Nephron progenitor cell (in vitro differentiated cells): ENCODE results near the gene GSC.

Source experiments
- DNase-seq: peaks from one replicate; pipeline ENCODE4 v3.0.0; 2021
- H3K27ac Mint-ChIP-seq: 2 replicates; pipeline ENCODE4 v1.8.0; 2021; ENCODE audit warnings: mild to moderate bottlenecking, moderate library complexity, mixed read lengths
- H3K27me3 Mint-ChIP-seq: 2 replicates; pipeline ENCODE4 v1.8.0; 2021; ENCODE audit warnings: mild to moderate bottlenecking, low read depth, mixed read lengths; ENCODE audit not compliant: poor library complexity
- H3K36me3 Mint-ChIP-seq: 2 replicates; pipeline ENCODE4 v1.8.0; 2021; ENCODE audit warnings: low read depth, mixed read lengths
- H3K4me1 Mint-ChIP-seq: 2 replicates; pipeline ENCODE4 v1.8.0; 2021; ENCODE audit warnings: mixed read lengths
- H3K4me3 Mint-ChIP-seq: 2 replicates; pipeline ENCODE4 v1.8.0; 2021; ENCODE audit warnings: mild to moderate bottlenecking, moderate library complexity, mixed read lengths
- H3K9me3 Mint-ChIP-seq: 2 replicates; pipeline ENCODE4 v1.8.0; 2021; ENCODE audit warnings: mild to moderate bottlenecking, moderate library complexity, mixed read lengths
- CTCF ChIP-seq: fragments of 200-600 bp; sonication (generic); IDR thresholded peaks from 2 replicates; pipeline ENCODE4 v1.5.0; 2021; ENCODE audit warnings: antibody characterized with exemption

GSC gene

GRCh38 chr14:94752591-94753436, 17.1 kb downstream of the GSC start:
- no peak for DNase-seq
- H3K27me3 Mint-ChIP-seq, result peaks cover 25% of the 10 kb centered on the region
- no peak overlapping the region for H3K4me3 Mint-ChIP-seq
- no peak for TF ChIP-seq CTCF
- no peaks in the 10 kb centered on the region for H3K9me3 Mint-ChIP-seq
- H3K4me1 Mint-ChIP-seq, result peaks cover 41% of the 10 kb centered on the region
- no peaks in the 10 kb centered on the region for H3K36me3 Mint-ChIP-seq
- no peak overlapping the region for H3K27ac Mint-ChIP-seq

GRCh38 chr14:94751956-94752355, 18.0 kb downstream of the GSC start:
- TF ChIP-seq CTCF, result no peak
- no peaks in the 10 kb centered on the region for H3K36me3 Mint-ChIP-seq
- H3K4me3 Mint-ChIP-seq, result no peak overlapping the region
- DNase-seq, result no peak
- H3K9me3 Mint-ChIP-seq, result no peaks in the 10 kb centered on the region
- H3K27ac Mint-ChIP-seq, result no peak overlapping the region
- peaks cover 41% of the 10 kb centered on the region for H3K4me1 Mint-ChIP-seq
- H3K27me3 Mint-ChIP-seq, result peaks cover 22% of the 10 kb centered on the region

- H3K9me3 Mint-ChIP-seq, result no peaks in the 10 kb centered on the region
- TF ChIP-seq CTCF, result no peak
Measured at GRCh38 chr14:94751321-94751720, 18.6 kb downstream of the GSC start.

GRCh38 chr14:94750371-94750770, 19.5 kb downstream of the GSC start:
- Mint-ChIP-seq H3K27me3 (peaks cover 24% of the 10 kb centered on the region), H3K4me3 (no peak overlapping the region), H3K36me3 (no peaks in the 10 kb centered on the region), H3K4me1 (peaks cover 34% of the 10 kb centered on the region), H3K27ac (no peak overlapping the region), H3K9me3 (no peaks in the 10 kb centered on the region)
- no peak for TF ChIP-seq CTCF
- DNase-seq, result no peak

More at GRCh38 chr14:94751321-94751720, 18.6 kb downstream of the GSC start:
- Mint-ChIP-seq H3K27ac (no peak overlapping the region), H3K4me3 (no peak overlapping the region), H3K36me3 (no peaks in the 10 kb centered on the region), H3K27me3 (peaks cover 19% of the 10 kb centered on the region), H3K4me1 (peaks cover 36% of the 10 kb centered on the region)
- DNase-seq, result no peak

- H3K9me3 Mint-ChIP-seq, result no peaks in the 10 kb centered on the region
- peaks cover 29% of the 10 kb centered on the region for H3K27me3 Mint-ChIP-seq
- peak overlapping the region; percentile 83 for H3K27ac Mint-ChIP-seq
- peak; percentile 58 for TF ChIP-seq CTCF
- H3K36me3 Mint-ChIP-seq, result no peaks in the 10 kb centered on the region
- peaks cover 34% of the 10 kb centered on the region for H3K4me1 Mint-ChIP-seq
- peak; percentile 49 for DNase-seq
- no peak overlapping the region for H3K4me3 Mint-ChIP-seq
Measured at GRCh38 chr14:94748667-94749347, 21.1 kb downstream of the GSC start.
